Tibial nerve (tissue), 3 donors: Measurements from ENCODE around the gene BACE2.

Experiments used
- POLR2A ChIP-seq, 2 donors: fragments of 450-650 bp; IDR thresholded peaks; one replicate each; pipeline ENCODE4 v1.6.1; 2017; ENCODE audit warnings: antibody characterized with exemption in 2 of 2, mild to moderate bottlenecking in 2 of 2, moderate library complexity in 2 of 2
- TF ChIP-seq, protein P1 (sequence below), 5 experiments: fragments of 200-600 bp in 3 of 5; fragments of 450-650 bp in 2 of 5; sonication (generic) in 3 of 5; IDR thresholded peaks; one replicate each; pipeline ENCODE4 v1.5.1; 2016 to 2019; ENCODE audit warnings: antibody characterized with exemption in 5 of 5, mild to moderate bottlenecking in 3 of 5, moderate library complexity in 2 of 5

DNA sequence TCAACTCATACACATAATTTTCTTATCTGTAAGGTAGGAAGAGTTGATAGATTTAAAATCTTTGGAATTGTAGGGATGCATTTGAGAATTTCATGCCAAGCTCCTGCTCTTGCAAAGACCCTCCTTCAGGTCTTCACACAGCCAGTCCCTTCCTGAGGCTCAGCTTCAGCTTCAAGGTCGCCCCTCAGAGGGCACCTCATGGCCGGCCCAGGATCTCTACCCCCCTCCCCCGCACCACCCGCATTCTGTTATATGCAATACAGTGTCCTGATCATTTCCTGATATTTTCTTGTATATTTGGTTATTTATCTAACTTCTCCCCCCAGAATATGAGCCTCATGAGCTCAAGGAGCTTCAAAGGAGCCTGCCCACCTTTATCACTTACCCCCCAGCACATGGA is 47.0 kb upstream of the BACE2 start:
- no peak for TF ChIP-seq POLR2A (IDR thresholded peaks at IDR 0.05)
- TF ChIP-seq, protein P1, sequence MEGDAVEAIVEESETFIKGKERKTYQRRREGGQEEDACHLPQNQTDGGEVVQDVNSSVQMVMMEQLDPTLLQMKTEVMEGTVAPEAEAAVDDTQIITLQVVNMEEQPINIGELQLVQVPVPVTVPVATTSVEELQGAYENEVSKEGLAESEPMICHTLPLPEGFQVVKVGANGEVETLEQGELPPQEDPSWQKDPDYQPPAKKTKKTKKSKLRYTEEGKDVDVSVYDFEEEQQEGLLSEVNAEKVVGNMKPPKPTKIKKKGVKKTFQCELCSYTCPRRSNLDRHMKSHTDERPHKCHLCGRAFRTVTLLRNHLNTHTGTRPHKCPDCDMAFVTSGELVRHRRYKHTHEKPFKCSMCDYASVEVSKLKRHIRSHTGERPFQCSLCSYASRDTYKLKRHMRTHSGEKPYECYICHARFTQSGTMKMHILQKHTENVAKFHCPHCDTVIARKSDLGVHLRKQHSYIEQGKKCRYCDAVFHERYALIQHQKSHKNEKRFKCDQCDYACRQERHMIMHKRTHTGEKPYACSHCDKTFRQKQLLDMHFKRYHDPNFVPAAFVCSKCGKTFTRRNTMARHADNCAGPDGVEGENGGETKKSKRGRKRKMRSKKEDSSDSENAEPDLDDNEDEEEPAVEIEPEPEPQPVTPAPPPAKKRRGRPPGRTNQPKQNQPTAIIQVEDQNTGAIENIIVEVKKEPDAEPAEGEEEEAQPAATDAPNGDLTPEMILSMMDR (IDR thresholded peaks at IDR 0.05), result no peak
